HG03060 (cell line): ENCODE measurements around the gene CCNE1.

ENCODE experiments used
- ATAC-seq: cut with Tn5 transposase; IDR thresholded peaks from one replicate; pipeline ENCODE4 v1.9.1; 2021; ENCODE audit warnings: low read depth, moderate number of reproducible peaks; ENCODE audit not compliant: unreplicated experiment

The CCNE1 gene

GRCh38 chr19:29811125-29812079 lies at the start of gene CCNE1:
Gene CCNE1, plus strand, starts transcription at chr19:29811991. Its CDS starts 565 bp downstream, at chr19:29812556.
- no peak for ATAC-seq

- no peak for ATAC-seq
These were observed 48.6 kb upstream of the CCNE1 start for GRCh38 chr19:29763196-29763595.

GRCh38 chr19:29764361-29764760 lies 47.4 kb upstream of the CCNE1 start:
- ATAC-seq: no peak

GRCh38 chr19:29766100-29766499 lies 45.7 kb upstream of the CCNE1 start:
- no peak for ATAC-seq

GRCh38 chr19:29767039-29767735 lies 44.6 kb upstream of the CCNE1 start:
- ATAC-seq: no peak

GRCh38 chr19:29768166-29768565 lies 43.6 kb upstream of the CCNE1 start:
- no peak for ATAC-seq

- no peak for ATAC-seq
These were observed 41.8 kb upstream of the CCNE1 start for GRCh38 chr19:29769997-29770396.

GRCh38 chr19:29770648-29771047 lies 41.1 kb upstream of the CCNE1 start:
- no peak for ATAC-seq

- no peak for ATAC-seq
These were observed 39.9 kb upstream of the CCNE1 start for GRCh38 chr19:29771708-29772414.

GRCh38 chr19:29772696-29773095 lies 39.1 kb upstream of the CCNE1 start:
- no peak for ATAC-seq

GRCh38 chr19:29773141-29773540 lies 38.6 kb upstream of the CCNE1 start:
- ATAC-seq: no peak

GRCh38 chr19:29774126-29774525 lies 37.7 kb upstream of the CCNE1 start:
- no peak for ATAC-seq

GRCh38 chr19:29777781-29778309 lies 33.9 kb upstream of the CCNE1 start:
- ATAC-seq: no peak

GRCh38 chr19:29779921-29780320 lies 31.9 kb upstream of the CCNE1 start:
- ATAC-seq: no peak

- no peak for ATAC-seq
These were observed 30.2 kb upstream of the CCNE1 start for GRCh38 chr19:29781386-29782259.

- no peak for ATAC-seq
These were observed 29.6 kb upstream of the CCNE1 start for GRCh38 chr19:29782260-29782580.

- ATAC-seq: no peak
These were observed 28.1 kb upstream of the CCNE1 start for GRCh38 chr19:29783627-29784190.

- ATAC-seq: no peak
These were observed 27.1 kb upstream of the CCNE1 start for GRCh38 chr19:29784598-29785223.

GRCh38 chr19:29785360-29785759 lies 26.4 kb upstream of the CCNE1 start:
- no peak for ATAC-seq
